Thyroid gland (tissue), 4 donors: ENCODE results near the gene ERLIN1. TPM values are rescaled to one million over a fixed set of nuclear protein-coding genes. Genes with fewer than 3 reads are reported as not detected.

Experiments
- DNase-seq, 2 donors: peaks; one replicate each; pipeline ENCODE4 v3.0.0-alpha.2; 2019
- H3K27ac ChIP-seq, 3 donors: fragments of 200-600 bp; sonication (generic); 1 replicate in 2 of 3; 2 replicates in 1 of 3; pipeline ENCODE4 v1.5.1; 2016 to 2019; ENCODE audit warnings: mild to moderate bottlenecking in 1 of 3, moderate library complexity in 1 of 3
- H3K27me3 ChIP-seq: fragments of 200-600 bp; sonication (generic); one replicate; pipeline ENCODE4 v1.5.1; 2019
- H3K36me3 ChIP-seq, 2 donors: fragments of 200-600 bp; sonication (generic); one replicate each; pipeline ENCODE4 v1.5.1; 2016 to 2019
- H3K4me1 ChIP-seq, 2 donors: fragments of 200-600 bp; sonication (generic); one replicate each; pipeline ENCODE4 v1.5.1; 2017 to 2019
- H3K4me3 ChIP-seq, 3 donors: fragments of 200-600 bp; sonication (generic); replicated peaks in 1 of 3; 1 replicate in 2 of 3; 2 replicates in 1 of 3; pipeline ENCODE4 v1.5.1; 2016; ENCODE audit warnings: mild to moderate bottlenecking in 1 of 3
- H3K9me3 ChIP-seq: fragments of 200-600 bp; sonication (generic); one replicate; pipeline ENCODE4 v1.5.1; 2017
- CTCF ChIP-seq, 6 experiments: fragments of 200-600 bp in 3 of 6; fragments of 450-650 bp in 3 of 6; sonication (generic) in 3 of 6; IDR thresholded peaks; one replicate each; pipeline ENCODE4 v1.5.1; 2016 to 2019; ENCODE audit warnings: antibody characterized with exemption in 6 of 6, mild to moderate bottlenecking in 2 of 6, inconsistent platforms in 1 of 6, moderate library complexity in 1 of 6
- POLR2A ChIP-seq, 2 donors: fragments of 450-650 bp; IDR thresholded peaks; one replicate each; pipeline ENCODE4 v1.6.1; 2017; ENCODE audit warnings: antibody characterized with exemption in 2 of 2, mild to moderate bottlenecking in 2 of 2, moderate library complexity in 1 of 2
- WGBS, 2 donors: methylation state at CpG; one replicate each; pipeline ENCODE4 v1.1.5; 2017; 5-methylcytosine and 5-hydroxymethylcytosine counted together
- intact Hi-C: fragments of 100-400 bp; cut with DNase I; formaldehyde crosslinking; loops from one replicate; pipeline ENCODE4 v1.15.1; 2023
- total RNA-seq, 4 donors: library from RNA; depleted of rRNA; stranded (reverse); fragments of >200 nt; gene quantifications; one replicate each; pipeline ENCODE4 v1.2.3, GENCODE V29; 2016

The ERLIN1 gene
- total RNA-seq, 4 donors from 2014 or later: 17.9 to 23.5 (median 19.7) TPM

GRCh38 chr10:100157156-100157555 lies 28.7 kb downstream of the ERLIN1 start:
- Histone ChIP-seq H3K27me3 (no peaks in the 10 kb centered on the region), H3K9me3 (no peaks in the 10 kb centered on the region), H3K27ac (no peak overlapping the region), H3K4me1 (no peaks in the 10 kb centered on the region), H3K36me3 (peaks cover 28 to 32% of the 10 kb centered on the region in 2 donors), H3K4me3 (no peak overlapping the region)
- DNase-seq: no peak
- TF ChIP-seq POLR2A (IDR thresholded peaks at IDR 0.05) (no peak), CTCF (IDR thresholded peaks at IDR 0.05) (no peak)
- intact Hi-C loops: no loop called here

GRCh38 chr10:100155936-100156335 lies 29.9 kb downstream of the ERLIN1 start:
- TF ChIP-seq CTCF (IDR thresholded peaks at IDR 0.05) (no peak), POLR2A (IDR thresholded peaks at IDR 0.05) (no peak)
- Histone ChIP-seq H3K4me3 (no peak overlapping the region), H3K4me1 (no peaks in the 10 kb centered on the region), H3K36me3 (peaks cover 41 to 44% of the 10 kb centered on the region in 2 donors), H3K9me3 (no peaks in the 10 kb centered on the region), H3K27ac (no peak overlapping the region), H3K27me3 (no peaks in the 10 kb centered on the region)
- 93 to 96% methylated on average over 5 of the region's 5 CpGs for WGBS, 2 donors
- no peak for DNase-seq
- intact Hi-C loops: no loop called here

- no peaks in the 10 kb centered on the region for H3K9me3 ChIP-seq
- WGBS, 2 donors: 98% methylated on average over 4 of the region's 4 CpGs
- H3K4me3 ChIP-seq: no peak overlapping the region
- TF ChIP-seq POLR2A (IDR thresholded peaks at IDR 0.05) (no peak), CTCF (IDR thresholded peaks at IDR 0.05) (no peak)
- intact Hi-C loops: no loop called here
- H3K27ac ChIP-seq: no peak overlapping the region
- peaks cover 45 to 46% of the 10 kb centered on the region in 2 donors for H3K36me3 ChIP-seq
- no peak for DNase-seq
- H3K4me1 ChIP-seq: no peaks in the 10 kb centered on the region
- H3K27me3 ChIP-seq: no peaks in the 10 kb centered on the region
Measured at GRCh38 chr10:100154666-100155065, 31.2 kb downstream of the ERLIN1 start.

- Histone ChIP-seq H3K4me3 (no peak overlapping the region), H3K4me1 (no peaks in the 10 kb centered on the region), H3K27me3 (no peaks in the 10 kb centered on the region), H3K36me3 (peaks cover 45 to 46% of the 10 kb centered on the region in 2 donors), H3K9me3 (no peaks in the 10 kb centered on the region), H3K27ac (no peak overlapping the region)
- no peak for TF ChIP-seq CTCF (IDR thresholded peaks at IDR 0.05)
- no peak for TF ChIP-seq POLR2A (IDR thresholded peaks at IDR 0.05)
- intact Hi-C loops: no loop called here
- WGBS, 2 donors: 94 to 96% methylated on average over 4 of the region's 4 CpGs
- no peak for DNase-seq
Measured at GRCh38 chr10:100153239-100153825, 32.5 kb downstream of the ERLIN1 start.

GRCh38 chr10:100151723-100152300 lies 34.0 kb downstream of the ERLIN1 start:
- H3K27me3 ChIP-seq: no peaks in the 10 kb centered on the region
- H3K4me1 ChIP-seq: no peaks in the 10 kb centered on the region
- no peaks in the 10 kb centered on the region for H3K9me3 ChIP-seq
- intact Hi-C loops: no loop called here
- peaks cover 43 to 45% of the 10 kb centered on the region in 2 donors for H3K36me3 ChIP-seq
- no peak overlapping the region for H3K4me3 ChIP-seq
- no peak for TF ChIP-seq CTCF (IDR thresholded peaks at IDR 0.05)
- TF ChIP-seq POLR2A (IDR thresholded peaks at IDR 0.05): no peak
- H3K27ac ChIP-seq: no peak overlapping the region
- WGBS, 2 donors: 82 to 91% methylated on average over 6 of the region's 6 CpGs
- DNase-seq: no peak
